Measurements from ENCODE around the gene STIL. TPM values are rescaled to one million over a fixed set of nuclear protein-coding genes. Genes with fewer than 3 reads are reported as not detected.

Gene STIL
- total RNA-seq, 4 donors from 2014 or later: 1.6 to 2.4 (median 1.9) TPM

DNA sequence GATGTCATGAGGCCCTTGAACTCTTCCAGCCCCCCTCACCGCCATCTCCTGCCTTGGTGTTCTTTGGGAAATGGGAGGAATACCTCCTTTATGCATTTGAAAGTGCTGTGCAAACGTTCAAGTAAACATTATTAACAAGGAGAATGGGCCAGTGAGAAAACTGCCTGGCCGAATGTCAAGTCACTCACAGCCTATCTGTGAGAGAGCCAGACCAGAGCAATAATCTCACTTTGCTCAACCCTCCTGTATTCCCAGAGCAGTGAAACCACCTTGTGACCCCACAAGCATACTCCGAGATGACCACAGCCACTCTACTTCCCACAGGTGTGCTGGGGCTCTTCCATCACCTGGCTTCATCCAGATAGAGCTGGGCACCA is 87.1 kb downstream of the STIL start:
- TF ChIP-seq CTCF (IDR thresholded peaks at IDR 0.05; ENCODE audit: low read depth): no peak

DNA sequence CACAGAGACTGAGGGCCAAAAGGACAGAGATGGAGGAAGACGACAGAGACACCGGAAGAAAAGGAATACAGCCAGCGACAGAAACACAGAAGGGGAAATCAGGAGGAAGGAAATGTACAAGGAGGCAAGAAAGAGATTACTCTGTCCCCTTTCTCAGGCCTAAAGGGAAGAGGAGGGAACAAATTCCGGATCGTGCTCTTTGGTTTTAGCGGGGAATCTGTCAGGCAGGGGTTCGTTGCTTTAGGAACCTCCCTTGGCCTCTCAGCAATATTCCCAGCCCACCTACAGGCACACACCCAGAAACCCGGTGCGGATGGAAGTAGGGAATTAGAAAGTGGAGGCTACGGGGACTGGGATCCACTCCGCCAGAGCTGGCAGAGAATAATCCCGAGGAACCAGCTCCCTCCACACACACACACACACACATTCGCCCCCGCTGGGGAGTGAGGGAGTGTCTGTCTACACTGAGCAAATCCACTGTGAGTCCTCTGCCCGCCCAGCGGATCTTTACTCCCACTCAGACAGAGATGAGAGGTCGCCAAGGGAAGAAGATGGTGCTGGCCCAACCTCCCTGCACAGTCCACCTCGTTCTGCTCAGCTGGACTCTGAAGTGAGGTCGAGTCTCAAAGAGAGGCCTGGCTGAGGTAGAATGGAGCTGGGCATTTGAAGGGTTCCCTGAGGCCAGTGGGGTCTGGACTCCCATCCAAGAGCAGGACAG is 87.7 kb downstream of the STIL start:
- TF ChIP-seq CTCF (IDR thresholded peaks at IDR 0.05; ENCODE audit: low read depth): no peak

DNA sequence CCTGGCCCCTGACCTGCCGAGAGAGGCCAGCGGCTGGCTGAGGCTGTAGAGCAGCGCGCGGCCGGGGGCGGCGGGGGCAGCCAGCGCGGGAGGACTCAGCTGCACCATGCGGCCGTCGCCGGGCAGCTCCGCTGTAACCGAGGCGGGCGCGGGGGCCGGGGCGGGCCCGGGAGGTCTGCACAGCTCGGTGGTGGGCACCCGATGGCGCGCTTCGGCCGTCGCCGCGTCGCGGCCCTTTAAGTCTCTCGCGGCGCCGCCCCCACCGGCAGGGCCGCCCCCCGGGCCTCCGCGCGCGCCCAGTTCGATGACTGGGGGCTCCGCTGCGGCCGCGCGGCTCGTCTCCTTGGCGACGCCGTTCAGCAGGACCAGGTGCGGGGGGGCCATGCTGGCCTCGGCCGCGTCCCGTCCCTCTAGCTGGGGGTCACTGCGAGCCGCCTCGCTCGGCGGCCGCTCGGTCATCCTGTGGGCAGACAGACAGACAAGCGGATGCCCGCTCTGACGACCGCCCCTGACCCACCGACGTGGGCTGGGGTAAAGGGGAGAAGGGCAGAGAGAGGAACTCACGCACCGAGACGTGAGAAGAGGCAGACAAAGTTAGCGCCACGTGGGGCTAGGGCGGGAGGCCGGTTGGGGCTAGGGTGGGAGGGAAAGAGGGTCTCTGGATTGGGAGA is 88.4 kb downstream of the STIL start:
- TF ChIP-seq CTCF (IDR thresholded peaks at IDR 0.05; ENCODE audit: low read depth): no peak

- TF ChIP-seq CTCF (IDR thresholded peaks at IDR 0.05; ENCODE audit: low read depth): no peak
Measured at GRCh38 chr1:47224676-47225399, 89.1 kb downstream of the STIL start.

GRCh38 chr1:47223921-47224675 is 89.8 kb downstream of the STIL start:
- no peak for TF ChIP-seq CTCF (IDR thresholded peaks at IDR 0.05; ENCODE audit: low read depth)

DNA sequence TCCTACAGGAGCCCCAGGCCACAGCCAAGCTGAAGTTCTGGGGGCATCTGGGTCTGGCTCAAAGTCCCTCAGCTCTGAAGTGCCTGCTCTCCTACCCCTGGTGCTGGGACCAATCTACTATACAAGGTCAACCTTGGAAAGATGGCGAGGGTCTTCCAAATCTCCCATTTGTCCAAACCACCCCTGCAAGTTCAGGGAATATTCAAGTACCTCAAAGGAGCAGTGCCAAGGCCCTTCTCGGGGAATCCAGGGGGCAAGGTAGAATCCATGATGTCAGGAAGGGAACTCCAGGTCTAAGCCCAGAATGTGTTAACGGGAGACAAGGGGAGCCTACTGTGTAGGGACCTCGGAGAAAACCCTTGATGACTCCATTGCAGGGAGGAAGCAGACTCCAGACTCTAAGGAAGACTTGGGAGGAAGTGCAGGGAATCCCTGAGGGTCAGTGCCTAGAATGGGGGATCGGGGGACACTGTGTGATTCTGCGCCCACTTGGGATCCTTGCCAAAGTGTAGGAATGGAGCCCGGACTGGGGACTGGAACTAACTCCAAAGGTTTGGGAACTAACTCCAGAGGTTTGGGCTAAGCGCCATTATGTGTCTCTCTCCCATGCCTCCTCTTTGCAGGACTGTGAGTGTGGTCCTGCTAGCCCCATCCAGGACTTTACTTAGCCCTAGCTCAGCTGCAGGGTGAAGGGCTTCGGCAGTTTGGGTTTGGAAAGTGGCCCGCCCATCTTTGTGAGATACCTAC is 90.6 kb downstream of the STIL start:
- no peak for TF ChIP-seq CTCF (IDR thresholded peaks at IDR 0.05; ENCODE audit: low read depth)
